RWPE1 (cell line): Measurements from ENCODE around the gene THADA.

Experiments
- CTCF ChIA-PET: fragments of 350-600 bp; sonication (Branson Sonifier 250); formaldehyde crosslinking; extraction: SDS; loops from one replicate; lab custom pipeline; 2021; lab: Yijun Ruan, JAX
- POLR2A ChIA-PET: fragments of 400-600 bp; formaldehyde crosslinking; extraction: SDS; loops from one replicate; lab custom pipeline; 2020; ENCODE audit warnings: antibody characterized with exemption; ENCODE audit not compliant: low non-redundant PET; lab: Yijun Ruan, JAX
- DNase-seq: peaks from one replicate; pipeline ENCODE4 v3.0.0; 2012; ENCODE audit warnings: low spot score
- H3K27ac ChIP-seq: fragments of 450-650 bp; 2 replicates; pipeline ENCODE4 v1.5.1; 2017
- TF ChIP-seq, protein P1 (sequence below): fragments of 450-650 bp; conservative IDR thresholded peaks from 2 replicates; pipeline ENCODE4 v1.5.1; 2017; ENCODE audit warnings: low read depth, mild to moderate bottlenecking

Gene THADA

DNA sequence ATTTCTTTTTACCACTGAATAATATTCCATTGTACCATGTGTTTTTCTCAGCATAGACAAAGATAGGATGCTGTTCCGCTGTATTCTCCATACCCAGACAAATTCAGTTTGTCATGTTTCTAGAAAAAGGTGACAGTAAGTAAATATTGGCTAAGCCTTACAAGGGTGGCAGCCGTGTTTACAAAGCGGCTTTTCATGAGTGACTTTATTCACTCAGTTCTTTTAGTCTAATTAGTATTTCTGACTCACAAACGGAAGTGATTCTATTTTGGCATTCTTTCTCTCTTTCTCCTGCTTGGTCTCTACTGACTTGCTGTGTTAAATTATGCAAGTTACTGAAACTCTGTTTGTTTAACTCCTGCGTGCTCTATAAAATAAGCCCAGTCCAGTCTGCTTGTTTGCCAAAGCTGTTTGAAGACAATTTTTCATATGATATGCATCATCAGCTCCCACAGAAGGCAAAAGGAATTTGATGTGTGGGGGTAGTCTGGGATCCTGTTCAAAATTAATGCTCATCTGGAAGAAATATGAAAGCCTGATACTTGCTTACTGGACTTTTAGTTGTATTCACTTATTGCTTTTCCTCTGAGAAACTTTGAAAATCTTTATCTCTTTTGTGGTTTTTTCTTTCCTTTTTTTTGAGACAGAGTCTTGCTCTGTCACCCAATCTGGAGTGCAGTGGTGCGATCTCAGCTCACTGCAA is 38.9 kb upstream of the THADA start:
- DNase-seq = no peak
- no peak overlapping the region for H3K27ac ChIP-seq
- CTCF ChIA-PET = no interaction called here
- POLR2A ChIA-PET = no interaction called here
- TF ChIP-seq, protein P1, sequence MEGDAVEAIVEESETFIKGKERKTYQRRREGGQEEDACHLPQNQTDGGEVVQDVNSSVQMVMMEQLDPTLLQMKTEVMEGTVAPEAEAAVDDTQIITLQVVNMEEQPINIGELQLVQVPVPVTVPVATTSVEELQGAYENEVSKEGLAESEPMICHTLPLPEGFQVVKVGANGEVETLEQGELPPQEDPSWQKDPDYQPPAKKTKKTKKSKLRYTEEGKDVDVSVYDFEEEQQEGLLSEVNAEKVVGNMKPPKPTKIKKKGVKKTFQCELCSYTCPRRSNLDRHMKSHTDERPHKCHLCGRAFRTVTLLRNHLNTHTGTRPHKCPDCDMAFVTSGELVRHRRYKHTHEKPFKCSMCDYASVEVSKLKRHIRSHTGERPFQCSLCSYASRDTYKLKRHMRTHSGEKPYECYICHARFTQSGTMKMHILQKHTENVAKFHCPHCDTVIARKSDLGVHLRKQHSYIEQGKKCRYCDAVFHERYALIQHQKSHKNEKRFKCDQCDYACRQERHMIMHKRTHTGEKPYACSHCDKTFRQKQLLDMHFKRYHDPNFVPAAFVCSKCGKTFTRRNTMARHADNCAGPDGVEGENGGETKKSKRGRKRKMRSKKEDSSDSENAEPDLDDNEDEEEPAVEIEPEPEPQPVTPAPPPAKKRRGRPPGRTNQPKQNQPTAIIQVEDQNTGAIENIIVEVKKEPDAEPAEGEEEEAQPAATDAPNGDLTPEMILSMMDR = no peak

DNA sequence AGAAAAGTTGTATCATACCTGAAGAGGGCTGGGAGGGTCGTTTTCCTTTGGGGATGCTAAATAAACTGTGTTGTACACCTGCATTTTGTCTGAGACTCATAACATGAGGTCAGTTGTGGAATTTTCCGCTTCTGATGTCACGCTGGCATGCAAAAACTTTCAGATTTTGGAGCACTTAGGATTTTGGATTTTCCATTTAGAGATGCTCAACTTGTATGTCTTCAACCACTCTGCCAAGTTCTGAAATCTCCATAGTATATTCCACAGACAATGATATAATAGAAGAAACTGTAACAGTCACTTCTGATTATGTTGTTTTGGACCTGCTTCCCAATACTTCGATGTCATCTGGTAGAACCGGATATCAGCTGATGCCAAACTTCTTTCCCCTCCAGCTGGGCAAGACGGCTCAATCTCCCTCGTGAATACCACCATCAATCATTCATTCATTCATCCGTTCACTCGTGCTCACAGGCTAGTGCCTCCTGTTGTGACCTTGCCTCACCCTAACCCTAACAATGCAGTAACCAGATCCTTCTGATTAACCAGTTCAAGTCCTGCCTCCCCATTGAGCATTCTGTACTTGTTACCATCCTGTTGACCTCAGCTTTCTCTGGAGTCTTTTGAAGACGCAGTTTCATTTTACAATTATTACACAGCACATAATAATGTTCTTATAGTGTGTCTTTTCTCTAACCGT is 35.9 kb upstream of the THADA start:
- ChIA-PET POLR2A (no interaction called here), CTCF (interaction anchor here (0.6 kb wide), 1 partner anchor 18 kb away, joined by 4 read pairs; no protein-coding TSS in a partner anchor)
- DNase-seq = no peak
- TF ChIP-seq, protein P1 = no peak
- no peak overlapping the region for H3K27ac ChIP-seq

DNA sequence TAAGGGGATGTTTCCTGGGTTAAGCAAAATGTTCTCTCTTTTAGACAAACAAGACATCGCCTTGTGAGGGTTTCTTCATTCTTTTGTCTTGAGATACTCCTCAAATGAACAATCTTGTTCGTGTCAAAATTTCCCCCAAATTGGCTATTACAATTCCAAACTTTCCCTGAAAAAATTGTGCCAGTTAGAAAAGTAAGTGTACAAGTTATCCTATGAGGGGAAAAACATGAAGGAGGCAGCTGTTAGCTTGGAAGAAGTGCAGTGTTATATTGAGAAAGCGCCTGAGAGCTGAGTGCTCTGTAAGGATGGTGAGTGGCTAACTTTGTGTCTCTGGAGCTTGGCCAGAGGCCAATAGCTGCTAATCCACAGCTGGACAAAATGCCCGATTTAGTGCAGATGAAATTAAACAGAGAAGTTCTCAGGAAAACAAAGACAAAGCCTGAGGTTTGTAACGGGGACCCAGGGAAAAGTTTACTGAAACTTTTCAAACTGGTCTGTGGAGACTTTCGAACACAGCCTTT is 27.2 kb upstream of the THADA start:
- no peak overlapping the region for H3K27ac ChIP-seq
- ChIA-PET POLR2A (no interaction called here), CTCF (interaction anchor here (0.7 kb wide), 1 partner anchor 644 kb away, joined by 3 read pairs; no protein-coding TSS in a partner anchor)
- TF ChIP-seq, protein P1 = no peak
- DNase-seq = no peak

DNA sequence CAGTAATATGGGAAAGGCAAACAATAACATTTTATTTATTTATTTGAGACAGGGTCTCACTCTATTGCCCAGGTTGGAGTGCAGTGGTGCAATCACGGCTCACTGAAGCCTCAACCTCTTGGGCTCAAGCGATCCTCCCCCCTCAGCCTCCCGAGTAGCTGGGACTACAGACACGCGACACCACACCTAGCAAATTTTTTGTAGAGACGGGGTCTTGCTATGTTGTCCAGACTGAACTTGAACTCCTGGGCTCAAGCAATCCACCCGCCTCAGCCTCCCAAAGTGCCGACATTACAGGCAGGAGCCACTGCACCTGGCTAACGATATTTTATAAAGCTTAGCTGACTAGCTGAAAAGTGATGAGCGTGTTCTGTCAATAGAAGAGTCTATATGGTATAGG is 23.7 kb upstream of the THADA start:
- ChIA-PET CTCF (no interaction called here), POLR2A (no interaction called here)
- H3K27ac ChIP-seq = no peak overlapping the region
- DNase-seq = no peak
- TF ChIP-seq, protein P1 = no peak

DNA sequence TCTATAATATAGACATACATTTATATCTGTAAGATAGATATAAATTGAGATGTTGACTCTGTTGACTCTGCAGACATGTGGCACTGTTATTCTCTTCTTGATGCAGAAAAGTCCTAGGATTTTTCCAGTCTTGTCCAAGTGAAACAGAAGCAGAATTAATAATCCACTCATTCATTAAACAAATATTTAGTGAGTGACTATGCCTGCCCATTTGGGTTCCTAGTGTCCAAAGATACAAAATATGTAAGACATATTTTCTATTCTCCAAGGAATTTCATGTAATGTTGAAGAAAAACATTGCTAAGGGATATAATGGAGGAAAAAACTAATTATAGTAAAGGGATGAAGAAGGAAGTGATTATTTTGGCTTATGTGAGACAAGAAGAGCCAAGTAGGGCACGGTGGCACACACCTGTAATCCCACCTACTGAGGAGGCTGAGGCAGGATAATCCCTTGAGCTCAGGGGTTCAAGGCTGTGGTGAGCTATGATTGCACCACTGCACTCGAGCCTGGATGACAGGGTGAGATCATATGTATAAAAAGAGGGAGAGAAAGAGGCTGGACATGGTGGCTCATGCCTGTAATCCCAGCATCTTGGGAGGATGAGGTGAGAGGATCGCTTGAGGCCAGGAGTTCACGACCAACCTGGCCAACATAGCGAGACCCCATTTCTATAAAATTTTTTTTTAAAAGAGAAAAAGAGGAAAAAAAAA is 21.3 kb upstream of the THADA start:
- ChIA-PET CTCF (no interaction called here), POLR2A (no interaction called here)
- TF ChIP-seq, protein P1 = no peak
- no peak for DNase-seq
- no peak overlapping the region for H3K27ac ChIP-seq

DNA sequence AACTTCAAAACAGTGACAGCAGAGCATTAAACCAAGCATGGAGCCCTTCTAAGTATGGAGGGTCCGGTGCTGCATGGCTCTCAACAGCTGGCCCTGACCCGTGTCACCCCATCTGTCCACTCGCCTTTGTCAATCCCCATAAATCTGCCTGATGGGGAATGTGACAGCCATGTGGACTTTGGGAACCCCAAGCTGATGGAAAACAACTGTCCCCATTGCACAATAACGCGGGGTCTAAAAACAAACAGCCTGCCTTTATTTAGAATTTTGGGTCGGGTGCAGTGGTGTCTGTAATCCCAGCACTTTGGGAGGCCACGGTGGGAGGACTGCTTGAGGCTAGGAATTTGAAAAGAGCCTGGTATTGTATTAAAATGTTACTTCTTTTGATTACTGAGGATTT is 17.1 kb upstream of the THADA start:
- CTCF ChIA-PET = interaction anchor here (0.5 to 0.7 kb wide), 5 partner anchors 19 to 1522 kb away, joined by 3 to 4 read pairs (median 3); no protein-coding TSS in a partner anchor
- DNase-seq = no peak
- TF ChIP-seq, protein P1 = no peak
- no peak overlapping the region for H3K27ac ChIP-seq
- POLR2A ChIA-PET = no interaction called here
